SK-N-SH (cell line): ENCODE measurements around the gene TMCC2. TPM values are rescaled to one million over a fixed set of nuclear protein-coding genes. Genes with fewer than 3 reads are reported as not detected.

ENCODE experiments used
- CTCF ChIA-PET: fragments of 300-600, 350-600 bp; formaldehyde crosslinking; extraction: SDS; loops from one replicate; lab custom pipeline; 2021; lab: Yijun Ruan, JAX
- POLR2A ChIA-PET: fragments of 350-600 bp; sonication (Branson Sonifier 250); formaldehyde crosslinking; extraction: SDS; loops from one replicate; lab custom pipeline; 2020; ENCODE audit warnings: antibody characterized with exemption, inconsistent platforms; lab: Yijun Ruan, JAX
- DNase-seq: peaks from one replicate; pipeline ENCODE4 v3.0.0; 2012
- H2AFZ ChIP-seq: fragments of 200-600 bp; sonication (generic); 2 replicates; pipeline ENCODE4 v1.8.1; 2016; ENCODE audit warnings: antibody characterized with exemption, mild to moderate bottlenecking, low read depth
- H3F3A ChIP-seq: fragments of 200-600 bp; sonication (generic); replicated peaks from 2 replicates; pipeline ENCODE3; 2016; ENCODE audit warnings: antibody characterized with exemption, mild to moderate bottlenecking; ENCODE audit not compliant: insufficient read depth
- H3K27ac ChIP-seq, 2 experiments: fragments of 200-500 bp in 1 of 2; fragments of 200-600 bp in 1 of 2; sonication (Bioruptor generic) in 1 of 2; sonication (generic), shearing (Covaris generic) in 1 of 2; 2 replicates each; pipeline versions ENCODE4 v1.5.1 to v1.6.1; 2014 to 2016; ENCODE audit warnings: low read depth in 2 of 2, inconsistent platforms in 1 of 2, low read length in 1 of 2, mild to moderate bottlenecking in 1 of 2, mixed read lengths in 1 of 2
- H3K27me3 ChIP-seq: fragments of 200-600 bp; sonication (generic), shearing (Covaris generic); 2 replicates; pipeline ENCODE4 v1.6.1; 2016; ENCODE audit warnings: mixed run types; ENCODE audit not compliant: insufficient read depth
- H3K36me3 ChIP-seq, 2 experiments: fragments of 200-500 bp in 1 of 2; fragments of 200-600 bp in 1 of 2; sonication (Bioruptor generic) in 1 of 2; sonication (generic) in 1 of 2; replicated peaks in 1 of 2; 2 replicates each; pipeline versions ENCODE3 to v1.5.1; 2014 to 2016; ENCODE audit warnings: low read length in 1 of 2, mild to moderate bottlenecking in 1 of 2; ENCODE audit not compliant: insufficient read depth in 2 of 2, control insufficient read depth in 1 of 2
- H3K4me1 ChIP-seq, 2 experiments: fragments of 200-500 bp in 1 of 2; fragments of 200-600 bp in 1 of 2; sonication (Bioruptor generic) in 1 of 2; sonication (generic), shearing (Covaris generic) in 1 of 2; 2 replicates each; pipeline versions ENCODE4 v1.5.1 to v1.6.1; 2014 to 2016; ENCODE audit warnings: low read depth in 1 of 2, low read length in 1 of 2, mixed run types in 1 of 2; ENCODE audit not compliant: insufficient read depth in 2 of 2, control insufficient read depth in 1 of 2
- H3K4me2 ChIP-seq: fragments of 200-600 bp; sonication (generic), shearing (Covaris generic); 2 replicates; pipeline ENCODE4 v1.6.1; 2017; ENCODE audit warnings: mixed run types
- H3K4me3 ChIP-seq, 2 experiments: fragments of 200-500 bp in 1 of 2; fragments of 200-600 bp in 1 of 2; sonication (Bioruptor generic) in 1 of 2; sonication (generic), shearing (Covaris generic) in 1 of 2; 2 replicates each; pipeline versions ENCODE4 v1.5.1 to v1.8.1; 2014 to 2016; ENCODE audit warnings: low read depth in 2 of 2, inconsistent platforms in 1 of 2, low read length in 1 of 2, mild to moderate bottlenecking in 1 of 2, mixed read lengths in 1 of 2, moderate library complexity in 1 of 2
- H3K79me2 ChIP-seq: fragments of 200-600 bp; sonication (generic); 2 replicates; pipeline ENCODE4 v1.8.1; 2017; ENCODE audit warnings: mild to moderate bottlenecking; ENCODE audit not compliant: insufficient read depth
- H3K9ac ChIP-seq: fragments of 200-600 bp; sonication (generic); 2 replicates; pipeline ENCODE4 v1.6.1; 2017; ENCODE audit warnings: mixed run types
- H3K9me2 ChIP-seq: fragments of 200-600 bp; sonication (generic); 2 replicates; pipeline ENCODE4 v1.6.1; 2017; ENCODE audit warnings: mixed run types
- H3K9me3 ChIP-seq: fragments of 200-600 bp; sonication (generic); 2 replicates; pipeline ENCODE4 v1.6.1; 2017; ENCODE audit warnings: mixed run types, mild to moderate bottlenecking, moderate library complexity
- H4K20me1 ChIP-seq: fragments of 200-600 bp; sonication (generic); 2 replicates; pipeline ENCODE4 v1.6.1; 2017; ENCODE audit warnings: mild to moderate bottlenecking, mixed run types; ENCODE audit not compliant: insufficient read depth
- ELF1 ChIP-seq: IDR thresholded peaks from 2 replicates; pipeline ENCODE4 v1.4.0; 2012
- EP300 ChIP-seq, 2 experiments: IDR thresholded peaks; 2 replicates each; pipeline versions ENCODE4 v1.4.0 to v1.6.1; 2012; ENCODE audit warnings: borderline replicate concordance in 1 of 2, low read depth in 1 of 2, low read length in 1 of 2
- EZH2phosphoT487 ChIP-seq: fragments of 200-600 bp; sonication (generic); IDR thresholded peaks from 2 replicates; pipeline ENCODE4 v1.6.1; 2017; ENCODE audit warnings: low read depth, mixed run types, mild to moderate bottlenecking, antibody characterized with exemption, moderate library complexity, borderline replicate concordance
- FOSL2 ChIP-seq: IDR thresholded peaks from 2 replicates; pipeline ENCODE4 v1.4.0; 2012; ENCODE audit warnings: low read depth, mild to moderate bottlenecking, moderate library complexity, borderline replicate concordance
- FOXM1 ChIP-seq: IDR thresholded peaks from 2 replicates; pipeline ENCODE4 v1.4.0; 2012; ENCODE audit warnings: low read depth, mild to moderate bottlenecking
- GATA2 ChIP-seq: sonication (generic); formaldehyde crosslinking; IDR thresholded peaks from 2 replicates; pipeline ENCODE4 v1.5.0; 2020; ENCODE audit warnings: mild to moderate bottlenecking, missing genetic modification reagents
- JUND ChIP-seq: IDR thresholded peaks from 2 replicates; pipeline ENCODE4 v1.4.0; 2012
- MAX ChIP-seq: IDR thresholded peaks from 2 replicates; pipeline ENCODE4 v1.4.0; 2012; ENCODE audit warnings: low read depth
- NFIC ChIP-seq: IDR thresholded peaks from 2 replicates; pipeline ENCODE4 v1.4.0; 2012; ENCODE audit warnings: borderline replicate concordance
- PBX3 ChIP-seq: IDR thresholded peaks from 2 replicates; pipeline ENCODE4; 2012
- RAD21 ChIP-seq: IDR thresholded peaks from 2 replicates; pipeline ENCODE4 v1.6.1; 2012; ENCODE audit warnings: mild to moderate bottlenecking, low read length
- RCOR1 ChIP-seq: fragments of 150-350 bp; IDR thresholded peaks from 2 replicates; pipeline ENCODE4 v1.6.1; 2017; ENCODE audit warnings: antibody characterized with exemption, low read length
- RFX5 ChIP-seq: IDR thresholded peaks from 2 replicates; pipeline ENCODE4 v1.6.1; 2012; ENCODE audit warnings: mild to moderate bottlenecking, improper control_type of control experiment, low read length
- RXRA ChIP-seq: IDR thresholded peaks from 2 replicates; pipeline ENCODE4 v1.4.0; 2012; ENCODE audit warnings: low read depth, mild to moderate bottlenecking, borderline replicate concordance
- SIN3A ChIP-seq: IDR thresholded peaks from 2 replicates; pipeline ENCODE4 v1.6.1; 2012; ENCODE audit warnings: low read depth, mild to moderate bottlenecking, low read length, moderate library complexity, borderline replicate concordance
- TAF1 ChIP-seq: IDR thresholded peaks from 2 replicates; pipeline ENCODE4 v1.6.1; 2012; ENCODE audit warnings: low read depth, mild to moderate bottlenecking, low read length, moderate library complexity, borderline replicate concordance
- TCF12 ChIP-seq: IDR thresholded peaks from 2 replicates; pipeline ENCODE4 v1.4.0; 2012
- TEAD4 ChIP-seq: IDR thresholded peaks from 2 replicates; pipeline ENCODE4 v1.4.0; 2012; ENCODE audit warnings: mild to moderate bottlenecking, borderline replicate concordance; ENCODE audit not compliant: insufficient read depth
- USF2 ChIP-seq: fragments of 150-350 bp; IDR thresholded peaks from 2 replicates; pipeline ENCODE4 v1.6.1; 2017; ENCODE audit warnings: antibody characterized with exemption, low read length, low read depth, borderline replicate concordance
- YY1 ChIP-seq: IDR thresholded peaks from 2 replicates; pipeline ENCODE4 v1.4.0; 2012; ENCODE audit warnings: low read depth, mild to moderate bottlenecking
- WGBS: methylation state at CpG from one replicate; pipeline ENCODE4 v1.1.6; 2017; ENCODE audit warnings: low lambda C conversion rate; 5-methylcytosine and 5-hydroxymethylcytosine counted together
- polyA plus RNA-seq, 3 experiments: library from polyadenylated mRNA; depleted of rRNA; stranded (reverse); fragments of >200 nt; gene quantifications; 2 replicates each; pipeline ENCODE4 v1.2.3, GENCODE V29; 2012

Gene TMCC2
- polyA plus RNA-seq, 1 of the 3 experiments (the other 2 are of a cell fraction): 6.0 TPM

GRCh38 chr1:205236526-205236925, 8.8 kb downstream of the TMCC2 start:
- no peak for DNase-seq
- 91% methylated on average over 8 of the region's 8 CpGs for WGBS
- POLR2A ChIA-PET: no interaction called here
- no peak overlapping the region for H3K27ac ChIP-seq
- no peaks in the 10 kb centered on the region for H4K20me1 ChIP-seq
- H3K4me2 ChIP-seq: no peak overlapping the region
- CTCF ChIA-PET: interaction anchor here (1.2 to 4.7 kb wide), 4 partner anchors 19 to 247 kb away, joined by 3 to 39 read pairs (median 6); no protein-coding TSS in a partner anchor
- no peaks in the 10 kb centered on the region for H3K27me3 ChIP-seq
- no peaks in the 10 kb centered on the region for H3K9me2 ChIP-seq
- H3K36me3 ChIP-seq: no peaks in the 10 kb centered on the region
- H3K9me3 ChIP-seq: no peaks in the 10 kb centered on the region
- H3K4me1 ChIP-seq: peaks cover 0 to 2% of the 10 kb centered on the region in 2 experiments; a peak in 1 of 4 replicates
- no peaks in the 10 kb centered on the region for H3K79me2 ChIP-seq
- no peaks in the 10 kb centered on the region for H3F3A ChIP-seq
- no peak overlapping the region for H3K9ac ChIP-seq
- no peak overlapping the region for H3K4me3 ChIP-seq
- no peak for TF ChIP-seq TEAD4
- no peak for TF ChIP-seq RFX5
- no peak for TF ChIP-seq YY1
- no peak for TF ChIP-seq USF2
- no peak for TF ChIP-seq FOSL2
- TF ChIP-seq GATA2 (CRISPR knock-in tag): no peak
- no peak for TF ChIP-seq RXRA
- no peak for TF ChIP-seq RAD21
- no peak for TF ChIP-seq RCOR1
- no peak for TF ChIP-seq SIN3A
- TF ChIP-seq EP300 (IDR thresholded peaks at IDR 0.05; ENCODE audit: borderline replicate concordance in 1 of 2, low read depth in 1 of 2, low read length in 1 of 2): no peak
- no peak for TF ChIP-seq MAX
- TF ChIP-seq FOXM1: no peak
- no peak for TF ChIP-seq NFIC
- no peak overlapping the region for H2AFZ ChIP-seq

GRCh38 chr1:205236951-205237475, 9.3 kb downstream of the TMCC2 start:
- Histone ChIP-seq H3K27ac (no peak overlapping the region), H3K9me3 (no peaks in the 10 kb centered on the region), H2AFZ (no peak overlapping the region), H3K4me3 (no peak overlapping the region), H3K4me2 (no peak overlapping the region), H3K4me1 (peaks cover 0 to 2% of the 10 kb centered on the region in 2 experiments; a peak in 1 of 4 replicates), H4K20me1 (no peaks in the 10 kb centered on the region), H3K36me3 (no peaks in the 10 kb centered on the region), H3F3A (no peaks in the 10 kb centered on the region), H3K9me2 (no peaks in the 10 kb centered on the region), H3K9ac (no peak overlapping the region), H3K27me3 (no peaks in the 10 kb centered on the region), H3K79me2 (no peaks in the 10 kb centered on the region)
- ChIA-PET CTCF (interaction anchor here (1.2 to 4.7 kb wide), 4 partner anchors 19 to 248 kb away, joined by 3 to 39 read pairs (median 6); no protein-coding TSS in a partner anchor), POLR2A (no interaction called here)
- no peak for DNase-seq
- no peak for TF ChIP-seq EZH2phosphoT487
- no peak for TF ChIP-seq TCF12
- TF ChIP-seq JUND: no peak
- TF ChIP-seq TAF1: no peak
- no peak for TF ChIP-seq RFX5
- no peak for TF ChIP-seq PBX3
- no peak for TF ChIP-seq ELF1
- TF ChIP-seq FOXM1: no peak
- WGBS: 91% methylated on average over 4 of the region's 4 CpGs
